ENCODE measurements around the gene RIMBP2.

RIMBP2 gene

GRCh38 chr12:130552483-130552996 is 163.6 kb downstream of the RIMBP2 start:
- Histone ChIP-seq H3K27me3 (ENCODE audit: control insufficient read depth, insufficient read depth, low read length) (no peaks in the 10 kb centered on the region), H3K4me1 (ENCODE audit: control insufficient read depth, insufficient read depth, low read length) (no peaks in the 10 kb centered on the region), H3K36me3 (ENCODE audit: control insufficient read depth, insufficient read depth, low read length) (no peaks in the 10 kb centered on the region), H3K4me3 (ENCODE audit: low read depth, low read length) (no peak overlapping the region), H3K9ac (ENCODE audit: low read depth, low read length) (no peak overlapping the region), H3K9me3 (ENCODE audit: control insufficient read depth, insufficient read depth, low read length) (no peaks in the 10 kb centered on the region)

GRCh38 chr12:130549361-130549760 is 166.7 kb downstream of the RIMBP2 start:
- Histone ChIP-seq H3K9ac (ENCODE audit: low read depth, low read length) (no peak overlapping the region), H3K4me1 (ENCODE audit: control insufficient read depth, insufficient read depth, low read length) (no peaks in the 10 kb centered on the region), H3K9me3 (ENCODE audit: control insufficient read depth, insufficient read depth, low read length) (no peaks in the 10 kb centered on the region), H3K4me3 (ENCODE audit: low read depth, low read length) (no peak overlapping the region), H3K36me3 (ENCODE audit: control insufficient read depth, insufficient read depth, low read length) (no peaks in the 10 kb centered on the region), H3K27me3 (ENCODE audit: control insufficient read depth, insufficient read depth, low read length) (no peaks in the 10 kb centered on the region)

DNA sequence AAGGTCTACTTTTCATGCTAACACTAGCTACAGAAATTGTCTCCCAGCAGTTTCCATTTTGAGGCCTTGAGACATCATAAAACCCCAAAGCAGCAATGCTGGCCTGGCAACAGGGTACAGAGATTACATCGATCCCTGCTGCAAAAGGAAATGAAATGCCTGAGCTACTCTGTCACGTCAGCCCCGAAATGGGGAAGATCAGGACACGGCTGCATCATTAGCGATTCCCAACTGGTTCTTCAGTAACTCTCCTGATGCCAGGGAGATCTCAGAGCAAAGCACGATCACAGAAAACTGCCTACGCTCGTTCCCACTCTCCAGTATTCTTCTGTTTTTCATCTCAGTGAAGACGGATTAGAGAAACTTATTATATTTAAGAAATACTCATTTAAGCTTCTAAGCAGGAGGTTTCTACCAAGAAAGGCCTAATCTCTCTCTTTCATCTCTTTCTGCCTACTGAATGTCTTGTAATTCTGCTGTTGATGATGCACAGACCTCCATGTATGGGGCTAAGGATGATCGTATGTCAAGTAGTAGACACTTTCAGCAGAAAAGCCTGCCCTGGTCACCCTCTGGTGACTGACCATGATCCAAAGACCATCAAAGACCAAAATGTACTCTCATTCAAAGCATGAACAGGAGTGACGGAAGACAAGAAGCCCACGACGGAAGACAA is 168.5 kb downstream of the RIMBP2 start:
- H3K36me3 ChIP-seq (ENCODE audit: control insufficient read depth, insufficient read depth, low read length) = no peaks in the 10 kb centered on the region
- no peak overlapping the region for H3K9ac ChIP-seq (ENCODE audit: low read depth, low read length)
- H3K9me3 ChIP-seq (ENCODE audit: control insufficient read depth, insufficient read depth, low read length) = no peaks in the 10 kb centered on the region
- H3K4me1 ChIP-seq (ENCODE audit: control insufficient read depth, insufficient read depth, low read length) = no peaks in the 10 kb centered on the region
- H3K4me3 ChIP-seq (ENCODE audit: low read depth, low read length) = no peak overlapping the region
- H3K27me3 ChIP-seq (ENCODE audit: control insufficient read depth, insufficient read depth, low read length) = no peaks in the 10 kb centered on the region

DNA sequence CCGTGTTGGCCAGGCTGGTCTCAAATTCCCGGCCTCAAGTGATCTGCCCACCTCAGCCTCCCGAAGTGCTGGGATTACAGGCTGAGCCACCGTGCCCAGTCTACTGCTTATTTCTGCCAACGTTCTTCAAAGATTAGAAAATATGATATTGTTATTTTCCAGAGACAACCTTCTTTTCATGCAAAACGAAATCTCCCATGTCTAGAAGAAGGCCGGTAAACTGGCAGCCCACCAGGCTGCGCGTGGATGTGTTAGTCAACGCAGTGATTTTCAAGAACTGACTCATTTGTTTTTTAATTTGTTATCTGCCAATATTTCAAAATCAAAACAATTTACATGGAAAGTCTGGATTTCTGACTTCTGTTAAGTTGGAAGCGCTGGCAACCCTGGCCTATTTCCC is 169.6 kb downstream of the RIMBP2 start:
- Histone ChIP-seq H3K4me1 (ENCODE audit: control insufficient read depth, insufficient read depth, low read length) (no peaks in the 10 kb centered on the region), H3K9me3 (ENCODE audit: control insufficient read depth, insufficient read depth, low read length) (no peaks in the 10 kb centered on the region), H3K36me3 (ENCODE audit: control insufficient read depth, insufficient read depth, low read length) (no peaks in the 10 kb centered on the region), H3K27me3 (ENCODE audit: control insufficient read depth, insufficient read depth, low read length) (no peaks in the 10 kb centered on the region), H3K9ac (ENCODE audit: low read depth, low read length) (no peak overlapping the region), H3K4me3 (ENCODE audit: low read depth, low read length) (no peak overlapping the region)

DNA sequence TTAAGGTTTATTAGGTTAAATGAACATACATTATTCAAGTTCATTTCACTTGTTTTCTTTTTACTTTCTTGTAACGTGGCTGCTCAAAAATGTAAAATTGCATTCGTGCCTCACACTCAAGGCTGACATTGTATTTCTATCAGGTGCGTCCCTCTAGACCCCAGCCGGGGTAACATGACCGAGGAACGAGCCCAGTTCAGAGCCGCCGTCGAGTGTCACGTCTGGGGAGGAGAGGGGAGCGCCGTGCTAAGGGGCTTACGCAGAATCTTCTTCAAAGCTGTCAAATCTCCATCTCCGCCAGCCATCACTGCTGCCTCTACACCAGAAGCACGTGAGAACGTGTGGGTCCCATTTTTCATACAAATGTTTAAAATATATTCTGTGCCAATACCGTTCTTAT is 170.6 kb downstream of the RIMBP2 start:
- no peak overlapping the region for H3K9ac ChIP-seq (ENCODE audit: low read depth, low read length)

DNA sequence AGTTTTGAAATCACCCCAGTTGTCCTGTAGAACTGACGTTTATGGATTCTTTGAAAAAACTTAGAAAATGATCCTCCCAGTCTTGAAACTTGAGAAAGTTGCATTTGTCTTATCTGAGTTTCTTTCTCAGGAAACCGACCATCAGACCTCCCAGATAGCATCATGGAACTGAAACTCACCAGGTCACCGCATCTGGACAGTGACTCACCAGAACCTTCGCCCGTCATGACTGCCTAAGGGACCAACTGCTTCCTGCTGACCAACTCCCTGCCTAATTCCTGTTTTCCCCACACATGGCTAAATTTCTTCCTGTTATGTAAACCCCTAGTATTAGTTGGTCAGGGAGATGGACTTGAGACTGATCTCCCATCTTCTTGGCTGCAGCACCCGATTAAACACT is 175.7 kb downstream of the RIMBP2 start:
- H3K36me3 ChIP-seq (ENCODE audit: control insufficient read depth, insufficient read depth, low read length) = no peaks in the 10 kb centered on the region
- H3K4me3 ChIP-seq (ENCODE audit: low read depth, low read length) = no peak overlapping the region
- H3K9me3 ChIP-seq (ENCODE audit: control insufficient read depth, insufficient read depth, low read length) = no peaks in the 10 kb centered on the region
- no peak overlapping the region for H3K9ac ChIP-seq (ENCODE audit: low read depth, low read length)
- no peaks in the 10 kb centered on the region for H3K4me1 ChIP-seq (ENCODE audit: control insufficient read depth, insufficient read depth, low read length)
- H3K27me3 ChIP-seq (ENCODE audit: control insufficient read depth, insufficient read depth, low read length) = no peaks in the 10 kb centered on the region

More for the DNA sequence above, 170.6 kb downstream of the RIMBP2 start:
- Histone ChIP-seq H3K4me1 (ENCODE audit: control insufficient read depth, insufficient read depth, low read length) (no peaks in the 10 kb centered on the region), H3K36me3 (ENCODE audit: control insufficient read depth, insufficient read depth, low read length) (no peaks in the 10 kb centered on the region), H3K4me3 (ENCODE audit: low read depth, low read length) (no peak overlapping the region), H3K9me3 (ENCODE audit: control insufficient read depth, insufficient read depth, low read length) (no peaks in the 10 kb centered on the region), H3K27me3 (ENCODE audit: control insufficient read depth, insufficient read depth, low read length) (no peaks in the 10 kb centered on the region)

DNA sequence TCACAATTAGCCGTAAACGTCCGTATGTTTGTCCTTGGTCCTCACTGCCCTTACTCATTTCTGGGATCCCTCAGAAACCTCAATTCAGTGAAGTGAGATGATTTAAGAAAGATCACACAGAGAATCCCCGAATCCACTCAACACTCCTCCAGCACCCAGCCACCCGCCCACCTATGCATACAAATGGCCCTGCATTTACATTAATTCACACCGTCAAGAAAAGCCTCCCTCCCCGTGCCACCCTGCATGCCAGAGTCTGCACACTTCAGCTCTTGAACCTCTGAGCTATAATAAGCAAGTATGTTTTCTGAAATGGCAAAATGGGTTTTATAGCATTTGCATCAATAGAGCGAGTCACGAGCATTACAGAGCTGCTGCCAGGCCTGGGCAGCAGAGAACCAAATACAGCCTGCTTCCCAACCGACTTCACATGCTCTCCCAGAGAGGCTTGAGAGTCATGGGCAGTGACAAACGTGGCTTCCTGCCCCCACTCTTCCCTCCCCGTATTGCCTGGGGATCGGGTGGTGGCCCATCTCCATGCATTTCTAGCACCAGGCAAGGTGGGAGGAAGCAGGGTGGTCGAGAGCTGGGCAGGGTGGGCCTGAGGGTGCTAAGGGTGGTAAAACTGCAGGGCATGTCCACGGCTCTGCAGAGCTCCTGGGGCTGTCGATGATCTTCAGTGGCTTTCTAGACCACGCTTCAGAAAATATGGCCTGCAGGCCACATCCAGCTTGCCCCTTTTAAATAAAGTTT is 177.6 kb downstream of the RIMBP2 start:
- Histone ChIP-seq H3K9me3 (ENCODE audit: control insufficient read depth, insufficient read depth, low read length) (no peaks in the 10 kb centered on the region), H3K9ac (ENCODE audit: low read depth, low read length) (no peak overlapping the region), H3K4me3 (ENCODE audit: low read depth, low read length) (no peak overlapping the region), H3K36me3 (ENCODE audit: control insufficient read depth, insufficient read depth, low read length) (no peaks in the 10 kb centered on the region), H3K27me3 (ENCODE audit: control insufficient read depth, insufficient read depth, low read length) (no peaks in the 10 kb centered on the region), H3K4me1 (ENCODE audit: control insufficient read depth, insufficient read depth, low read length) (no peaks in the 10 kb centered on the region)

DNA sequence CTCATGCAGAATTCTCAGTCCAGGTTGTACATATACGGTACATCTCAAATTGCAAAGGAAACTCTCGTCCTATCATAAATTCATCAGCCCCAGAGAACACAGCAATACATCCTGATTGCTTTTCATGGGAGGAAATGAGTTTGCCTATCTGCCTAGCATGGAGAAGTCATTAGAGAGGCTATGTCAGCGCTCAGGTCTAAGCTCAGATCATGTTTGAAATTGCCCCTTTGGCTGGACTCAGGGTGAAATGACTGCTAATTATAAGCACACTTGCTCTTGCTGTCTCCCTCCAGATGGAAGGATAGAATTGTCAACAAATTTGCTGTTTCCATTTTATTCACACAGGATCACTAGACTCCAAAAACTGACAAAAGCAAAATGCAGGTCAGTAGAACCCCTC is 178.4 kb downstream of the RIMBP2 start:
- Histone ChIP-seq H3K36me3 (ENCODE audit: control insufficient read depth, insufficient read depth, low read length) (no peaks in the 10 kb centered on the region), H3K4me1 (ENCODE audit: control insufficient read depth, insufficient read depth, low read length) (no peaks in the 10 kb centered on the region), H3K4me3 (ENCODE audit: low read depth, low read length) (no peak overlapping the region), H3K27me3 (ENCODE audit: control insufficient read depth, insufficient read depth, low read length) (no peaks in the 10 kb centered on the region), H3K9me3 (ENCODE audit: control insufficient read depth, insufficient read depth, low read length) (no peaks in the 10 kb centered on the region), H3K9ac (ENCODE audit: low read depth, low read length) (no peak overlapping the region)

- no peak overlapping the region for H3K4me3 ChIP-seq (ENCODE audit: low read depth, low read length)
- H3K36me3 ChIP-seq (ENCODE audit: control insufficient read depth, insufficient read depth, low read length) = no peaks in the 10 kb centered on the region
- H3K9me3 ChIP-seq (ENCODE audit: control insufficient read depth, insufficient read depth, low read length) = no peaks in the 10 kb centered on the region
- no peaks in the 10 kb centered on the region for H3K27me3 ChIP-seq (ENCODE audit: control insufficient read depth, insufficient read depth, low read length)
- H3K4me1 ChIP-seq (ENCODE audit: control insufficient read depth, insufficient read depth, low read length) = no peaks in the 10 kb centered on the region
- no peak overlapping the region for H3K9ac ChIP-seq (ENCODE audit: low read depth, low read length)
Observed at GRCh38 chr12:130537051-130537450, 179.0 kb downstream of the RIMBP2 start.

DNA sequence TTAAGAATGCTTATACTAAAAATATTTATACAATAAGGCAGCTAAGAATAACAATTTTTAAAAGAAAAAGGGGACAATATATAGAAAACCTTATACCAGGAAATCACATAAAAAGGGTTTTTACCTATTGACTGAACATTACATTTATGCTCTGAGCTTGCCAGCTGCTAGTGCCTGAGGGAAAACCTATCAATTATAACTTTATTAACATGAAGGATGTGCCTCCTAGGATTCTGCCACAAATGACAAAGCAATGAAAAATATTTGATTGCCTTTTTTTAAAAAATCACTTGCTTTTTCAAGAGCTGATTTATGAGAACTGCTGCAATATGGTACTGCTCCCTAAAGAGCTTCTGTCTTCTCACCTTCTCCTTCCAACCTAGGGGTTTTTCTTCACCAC is 185.7 kb downstream of the RIMBP2 start:
- no peaks in the 10 kb centered on the region for H3K9me3 ChIP-seq (ENCODE audit: control insufficient read depth, insufficient read depth, low read length)
- H3K4me1 ChIP-seq (ENCODE audit: control insufficient read depth, insufficient read depth, low read length) = no peaks in the 10 kb centered on the region
- no peak overlapping the region for H3K9ac ChIP-seq (ENCODE audit: low read depth, low read length)
- H3K4me3 ChIP-seq (ENCODE audit: low read depth, low read length) = no peak overlapping the region
- H3K27me3 ChIP-seq (ENCODE audit: control insufficient read depth, insufficient read depth, low read length) = no peaks in the 10 kb centered on the region
- no peaks in the 10 kb centered on the region for H3K36me3 ChIP-seq (ENCODE audit: control insufficient read depth, insufficient read depth, low read length)

DNA sequence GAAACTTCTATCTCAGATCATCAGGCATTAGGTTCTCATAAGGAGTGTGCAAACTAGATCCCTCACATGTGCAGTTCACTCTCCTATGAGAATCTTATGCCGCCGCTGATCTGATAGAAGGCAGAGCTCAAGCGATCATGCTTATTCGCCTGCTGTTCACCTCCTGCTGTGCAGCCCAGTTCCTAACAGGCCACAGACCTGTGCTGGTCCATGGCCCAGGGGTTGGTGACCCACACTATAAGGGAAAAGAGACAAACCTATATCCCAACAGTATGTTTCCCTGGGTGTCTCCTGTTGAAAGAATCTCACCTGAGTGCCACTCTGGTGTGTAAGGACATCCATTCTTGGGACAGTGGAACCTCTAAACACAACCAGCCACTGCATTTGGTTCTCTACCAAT is 186.3 kb downstream of the RIMBP2 start:
- no peak overlapping the region for H3K4me3 ChIP-seq (ENCODE audit: low read depth, low read length)
- H3K9ac ChIP-seq (ENCODE audit: low read depth, low read length) = no peak overlapping the region
- H3K9me3 ChIP-seq (ENCODE audit: control insufficient read depth, insufficient read depth, low read length) = no peaks in the 10 kb centered on the region
- no peaks in the 10 kb centered on the region for H3K36me3 ChIP-seq (ENCODE audit: control insufficient read depth, insufficient read depth, low read length)
- no peaks in the 10 kb centered on the region for H3K27me3 ChIP-seq (ENCODE audit: control insufficient read depth, insufficient read depth, low read length)
- H3K4me1 ChIP-seq (ENCODE audit: control insufficient read depth, insufficient read depth, low read length) = no peaks in the 10 kb centered on the region

DNA sequence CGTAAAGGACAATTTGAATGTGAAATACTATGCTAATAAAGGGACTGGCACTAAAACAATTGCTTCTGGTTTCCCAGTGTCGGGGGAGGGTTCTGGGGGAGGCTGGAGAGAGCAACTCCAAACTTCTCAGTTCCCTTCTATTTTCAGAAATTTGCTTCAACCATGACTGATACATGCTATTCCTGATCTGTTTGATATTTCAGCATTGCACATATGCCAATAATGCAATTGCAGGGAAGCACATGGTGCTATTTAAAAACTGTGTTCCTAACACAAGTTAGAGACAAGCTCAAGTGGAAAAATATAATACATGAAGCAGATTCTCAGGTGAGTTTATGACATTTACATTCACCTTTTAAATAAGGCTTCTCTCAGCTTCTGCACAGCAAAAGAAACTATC is 188.9 kb downstream of the RIMBP2 start:
- Histone ChIP-seq H3K4me3 (ENCODE audit: low read depth, low read length) (no peak overlapping the region), H3K36me3 (ENCODE audit: control insufficient read depth, insufficient read depth, low read length) (no peaks in the 10 kb centered on the region), H3K27me3 (ENCODE audit: control insufficient read depth, insufficient read depth, low read length) (no peaks in the 10 kb centered on the region), H3K9ac (ENCODE audit: low read depth, low read length) (no peak overlapping the region), H3K4me1 (ENCODE audit: control insufficient read depth, insufficient read depth, low read length) (no peaks in the 10 kb centered on the region), H3K9me3 (ENCODE audit: control insufficient read depth, insufficient read depth, low read length) (no peaks in the 10 kb centered on the region)
